Body of pancreas (tissue), 4 donors: ENCODE results near the gene NOCT.

Source experiments
- POLR2A ChIP-seq, 3 donors: fragments of 450-650 bp; IDR thresholded peaks; one replicate each; pipeline ENCODE4 v1.6.1; 2016; ENCODE audit warnings: antibody characterized with exemption in 3 of 3, mild to moderate bottlenecking in 2 of 3
- TF ChIP-seq, protein P1 (sequence below), 7 experiments: fragments of 450-650 bp in 4 of 7; fragments of 200-600 bp in 3 of 7; sonication (generic) in 3 of 7; IDR thresholded peaks; one replicate each; pipeline ENCODE4 v1.5.1; 2016 to 2019; ENCODE audit warnings: antibody characterized with exemption in 7 of 7

GRCh38 chr4:139054791-139055505, 39.4 kb downstream of the NOCT start:
- TF ChIP-seq, protein P1, sequence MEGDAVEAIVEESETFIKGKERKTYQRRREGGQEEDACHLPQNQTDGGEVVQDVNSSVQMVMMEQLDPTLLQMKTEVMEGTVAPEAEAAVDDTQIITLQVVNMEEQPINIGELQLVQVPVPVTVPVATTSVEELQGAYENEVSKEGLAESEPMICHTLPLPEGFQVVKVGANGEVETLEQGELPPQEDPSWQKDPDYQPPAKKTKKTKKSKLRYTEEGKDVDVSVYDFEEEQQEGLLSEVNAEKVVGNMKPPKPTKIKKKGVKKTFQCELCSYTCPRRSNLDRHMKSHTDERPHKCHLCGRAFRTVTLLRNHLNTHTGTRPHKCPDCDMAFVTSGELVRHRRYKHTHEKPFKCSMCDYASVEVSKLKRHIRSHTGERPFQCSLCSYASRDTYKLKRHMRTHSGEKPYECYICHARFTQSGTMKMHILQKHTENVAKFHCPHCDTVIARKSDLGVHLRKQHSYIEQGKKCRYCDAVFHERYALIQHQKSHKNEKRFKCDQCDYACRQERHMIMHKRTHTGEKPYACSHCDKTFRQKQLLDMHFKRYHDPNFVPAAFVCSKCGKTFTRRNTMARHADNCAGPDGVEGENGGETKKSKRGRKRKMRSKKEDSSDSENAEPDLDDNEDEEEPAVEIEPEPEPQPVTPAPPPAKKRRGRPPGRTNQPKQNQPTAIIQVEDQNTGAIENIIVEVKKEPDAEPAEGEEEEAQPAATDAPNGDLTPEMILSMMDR (IDR thresholded peaks at IDR 0.05) = no peak
- TF ChIP-seq POLR2A (IDR thresholded peaks at IDR 0.05) = no peak
